G401.6 (cell line): ENCODE measurements around the gene PSMG2.

Experiments used
- FAIRE-seq: peaks from 2 replicates; lab custom pipeline; 2012; peaks lifted over from hg19 to GRCh38; lab: Jason Lieb, UNC

Gene PSMG2

DNA sequence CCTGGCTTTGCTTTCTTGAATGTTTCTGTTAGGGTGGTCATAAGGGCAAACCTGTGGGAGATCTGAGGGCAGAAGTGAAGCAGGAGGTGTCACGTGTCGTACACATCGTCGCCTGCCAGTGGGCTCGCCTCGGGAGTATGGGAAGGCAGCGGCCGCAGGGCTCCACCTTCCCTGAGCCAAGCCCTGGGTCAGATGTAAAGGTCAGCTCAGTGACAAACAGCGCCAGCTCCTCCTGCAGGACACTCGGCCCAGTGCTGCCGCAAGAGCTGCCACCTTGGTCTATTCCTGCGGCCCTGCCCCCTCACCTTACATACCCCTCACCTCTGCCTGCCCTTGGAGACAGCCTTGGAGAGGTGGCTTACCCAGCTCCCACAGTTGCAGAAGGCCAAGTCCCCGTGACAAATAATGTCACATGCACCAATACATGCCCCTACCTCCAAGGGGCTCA lies 64.2 kb downstream of the PSMG2 start:
- no peak for FAIRE-seq

DNA sequence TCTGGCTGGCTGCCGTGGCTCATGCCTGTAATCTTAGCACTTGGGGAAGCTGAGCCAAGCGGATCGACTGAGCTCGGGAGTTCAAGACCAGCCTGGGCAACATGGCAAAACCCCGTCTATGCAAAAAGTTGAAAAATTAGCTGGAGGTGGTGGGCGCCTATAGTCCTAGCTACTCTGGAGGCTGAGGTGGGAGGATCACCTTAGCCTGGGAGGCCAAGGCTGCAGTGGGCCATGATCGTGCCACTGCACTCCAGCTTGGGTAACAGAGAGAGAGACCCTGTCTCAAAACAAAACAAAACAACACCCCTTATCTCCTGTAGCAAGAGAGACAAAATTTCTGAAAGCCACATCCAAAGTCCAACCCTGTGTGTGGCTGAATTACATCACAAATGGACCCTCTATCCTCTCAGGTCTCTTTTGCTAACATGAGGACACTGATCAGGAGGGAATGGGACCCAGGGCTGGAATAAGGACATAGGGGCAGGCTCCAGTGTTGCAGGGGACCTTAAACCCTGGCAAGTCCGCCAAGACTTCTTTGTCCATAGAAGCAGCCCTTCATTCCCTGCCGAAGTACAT lies 64.8 kb downstream of the PSMG2 start:
- FAIRE-seq = no peak

DNA sequence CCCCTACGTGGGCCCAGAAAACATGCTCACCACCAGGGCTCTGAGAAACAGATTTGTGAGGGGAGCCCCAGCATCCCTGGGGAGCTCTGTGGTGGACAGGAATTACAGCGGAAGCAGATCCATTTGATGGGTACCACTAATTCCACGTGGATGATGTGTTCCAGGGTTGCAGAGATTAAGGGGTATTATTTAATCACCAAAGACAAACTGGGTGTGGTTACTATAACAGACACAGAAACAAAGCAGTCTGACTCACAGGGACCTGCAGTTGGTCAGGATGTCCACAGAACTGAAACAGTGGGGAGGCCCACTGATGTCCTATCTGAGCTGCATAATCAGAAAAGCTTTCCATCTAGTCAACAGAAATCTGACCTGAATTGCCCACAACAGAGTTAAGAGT lies 65.8 kb downstream of the PSMG2 start:
- no peak for FAIRE-seq

DNA sequence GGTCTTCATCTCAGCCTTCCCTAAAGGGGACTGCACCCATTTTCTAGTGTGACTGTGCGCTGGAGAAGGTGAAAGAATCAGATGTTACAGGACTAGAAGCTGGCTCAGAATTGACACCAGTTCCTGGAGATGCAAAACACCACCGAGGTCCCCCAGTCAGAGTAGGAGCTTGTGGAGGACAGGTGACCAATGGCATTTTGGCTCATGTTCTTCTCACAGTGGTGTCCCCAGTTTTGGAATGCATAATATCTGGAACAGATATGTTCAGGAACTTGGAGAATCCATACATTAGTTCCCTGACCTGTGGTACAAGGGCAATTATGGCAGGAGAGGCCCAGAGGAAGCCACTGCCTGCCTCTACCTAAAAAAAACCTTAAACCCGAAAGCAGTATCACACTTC lies 66.3 kb downstream of the PSMG2 start:
- FAIRE-seq = no peak

DNA sequence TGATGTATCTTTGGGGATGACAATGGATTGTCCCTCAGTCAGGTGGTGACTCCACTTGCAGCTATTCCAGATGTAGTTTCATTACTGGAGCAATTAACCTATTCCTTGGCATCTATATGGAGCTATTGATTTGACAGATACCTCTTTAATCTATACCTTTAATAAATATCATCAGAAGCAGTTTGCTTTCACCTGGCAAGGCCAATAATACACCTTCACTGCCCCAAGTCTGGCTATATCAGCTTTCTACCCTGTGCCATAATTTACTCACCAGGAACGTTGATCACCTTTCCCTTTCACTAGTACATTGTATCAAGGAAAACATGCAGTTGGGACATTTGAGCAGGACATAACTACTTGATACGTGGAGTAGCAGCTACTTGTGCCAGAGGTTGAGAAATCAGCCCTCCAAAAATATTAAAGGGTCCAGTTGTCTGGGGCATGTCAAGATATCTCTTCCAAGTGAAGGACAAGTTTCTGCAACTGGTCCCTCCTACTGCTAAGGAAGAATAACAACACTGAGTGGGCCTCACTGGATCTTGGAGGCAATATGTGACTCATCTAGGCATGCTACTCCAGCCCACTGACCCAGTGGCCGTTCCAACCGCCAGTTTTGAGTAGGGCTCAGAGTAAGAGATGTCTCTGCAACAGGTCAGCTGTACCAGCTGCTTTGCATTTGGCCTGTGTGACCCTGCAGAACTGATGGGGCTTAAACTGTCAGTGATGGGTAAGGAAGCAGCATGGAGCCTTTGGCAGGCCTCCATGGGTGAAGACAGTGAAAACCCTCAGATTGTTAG lies 67.0 kb downstream of the PSMG2 start:
- FAIRE-seq = no peak

DNA sequence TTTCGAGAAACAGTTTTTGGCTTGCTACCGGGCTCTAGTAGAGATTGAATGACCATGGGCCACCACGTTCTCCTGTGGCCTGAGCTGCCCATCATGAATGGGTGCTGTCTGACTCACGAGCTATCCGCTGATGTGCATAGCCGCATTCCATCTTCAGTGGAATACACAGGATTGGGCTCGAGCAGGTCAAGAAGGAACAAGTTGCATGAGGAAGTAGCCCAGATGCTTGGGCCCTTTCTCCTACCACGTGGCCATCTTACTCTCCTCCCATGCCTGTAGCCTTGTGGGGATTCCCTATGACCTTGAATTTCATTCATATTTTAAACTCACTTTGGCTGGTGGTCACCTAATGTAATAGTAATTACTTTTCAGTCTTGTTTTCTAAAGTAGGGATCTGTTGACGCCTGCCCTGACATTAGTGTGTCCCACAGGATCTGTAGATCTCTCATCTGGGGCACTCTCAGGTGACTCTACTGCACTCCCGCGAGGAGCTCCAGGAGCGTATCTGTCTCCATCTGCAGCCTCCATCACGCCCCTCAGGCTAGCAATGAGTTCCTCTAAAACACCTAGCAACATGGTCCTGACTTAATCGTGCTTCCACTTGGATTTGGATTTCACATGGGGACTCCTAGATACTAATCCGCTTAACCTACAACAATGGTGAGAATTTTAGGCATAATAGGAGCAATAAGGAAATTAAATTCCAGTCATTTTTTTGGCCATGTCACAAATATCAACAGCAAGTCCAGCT lies 67.8 kb downstream of the PSMG2 start:
- no peak for FAIRE-seq

DNA sequence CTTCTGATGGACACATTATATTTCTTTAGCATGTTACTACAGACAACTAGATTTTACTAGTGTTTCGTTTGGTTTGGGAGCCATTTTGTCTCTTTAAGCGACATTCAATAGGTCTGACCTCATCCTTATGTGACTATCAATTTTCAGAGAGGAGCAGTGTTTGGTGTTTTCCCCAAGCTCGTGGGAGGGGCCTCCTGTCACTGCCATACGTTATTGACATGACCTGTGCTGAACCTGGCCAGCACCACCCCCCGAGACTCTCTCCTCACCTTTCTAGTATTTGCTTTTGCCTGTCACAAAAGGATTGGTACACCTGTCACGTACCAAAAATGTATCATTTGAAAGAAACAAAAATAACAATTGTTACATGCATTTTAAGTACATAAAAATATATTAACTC lies 69.3 kb downstream of the PSMG2 start:
- no peak for FAIRE-seq

DNA sequence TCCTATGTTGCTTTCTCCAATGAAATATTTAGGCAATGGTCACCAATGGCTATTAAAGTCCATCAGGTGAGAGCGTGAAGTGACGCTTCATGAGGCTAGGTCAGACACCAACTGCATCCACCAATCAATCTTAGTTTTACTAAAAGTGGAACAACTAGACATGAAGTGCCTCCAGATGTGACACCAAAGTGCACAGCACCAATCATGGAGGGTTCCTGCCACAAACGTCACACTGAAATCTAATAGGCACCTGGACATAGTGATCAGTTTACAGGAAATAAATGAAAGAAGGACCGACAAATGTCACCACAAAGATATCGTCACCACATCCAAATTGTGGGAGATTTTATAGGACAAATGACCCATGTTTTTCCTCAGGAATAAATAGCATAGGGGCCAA lies 70.5 kb downstream of the PSMG2 start:
- FAIRE-seq = no peak

DNA sequence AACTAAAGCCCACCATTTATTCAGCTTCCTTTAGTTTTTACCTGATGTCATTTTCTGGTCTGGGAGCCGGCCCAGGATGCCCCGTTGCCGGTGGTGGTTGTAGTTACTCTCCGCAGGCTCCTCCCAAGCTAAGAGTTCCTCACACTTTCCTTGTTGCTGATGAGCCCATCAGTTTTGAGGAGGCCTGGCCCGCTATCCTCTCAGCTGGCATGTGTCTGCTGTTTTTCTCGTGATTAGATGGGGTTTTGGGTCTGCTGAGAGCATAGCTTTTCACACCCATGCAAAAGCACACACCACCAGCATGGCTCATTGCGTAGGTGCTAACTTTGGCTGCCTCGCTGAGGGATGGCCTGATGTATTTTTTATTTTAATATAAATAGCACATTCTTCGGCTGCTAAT lies 72.1 kb downstream of the PSMG2 start:
- no peak for FAIRE-seq
